GM12878 (cell line): ENCODE data around the gene SIK3. TPM values are rescaled to one million over a fixed set of nuclear protein-coding genes. Genes with fewer than 3 reads are reported as not detected.

Experiments used
- ATAC-seq: fragments of 200-7000 bp; cut with Tn5 transposase; 3 replicates; pipeline ENCODE4 v1.9.1; 2020; ENCODE audit warnings: mild to moderate bottlenecking, moderate library complexity
- BruUV-seq: library from RNA; stranded (reverse); fragments of 400-500 nt; replicated peaks from 2 replicates; lab custom pipeline; 2021; lab: Mats Ljungman, UMichigan
- CTCF ChIA-PET: fragments of 300-600 bp; sonication (Branson Sonifier 250); formaldehyde crosslinking; extraction: SDS; loops from one replicate; lab custom pipeline; 2021; ENCODE audit warnings: inconsistent platforms; lab: Yijun Ruan, JAX
- POLR2A ChIA-PET: fragments of 350-600 bp; formaldehyde crosslinking; extraction: SDS; loops from one replicate; lab custom pipeline; 2021; ENCODE audit warnings: inconsistent platforms; lab: Charles Lee
- RAD21 ChIA-PET: fragments of 300-600 bp; sonication (Branson Sonifier 250); formaldehyde crosslinking; loops from one replicate; lab custom pipeline; 2023; ENCODE audit warnings: antibody characterized with exemption; ENCODE audit not compliant: unreplicated experiment; lab: Charles Lee
- SMC1A ChIA-PET: fragments of 300-600 bp; sonication (Branson Sonifier 250); formaldehyde crosslinking; loops from one replicate; lab custom pipeline; 2023; ENCODE audit not compliant: unreplicated experiment, uncharacterized antibody; lab: Charles Lee
- DNase-seq: peaks from one replicate; pipeline ENCODE4 v3.0.0-alpha.2; 2011; ENCODE audit warnings: low read depth, low spot score
- FAIRE-seq: peaks from 3 replicates; lab custom pipeline; 2011; peaks lifted over from hg19 to GRCh38; lab: Jason Lieb, UNC
- H2AFZ ChIP-seq: 2 replicates; pipeline ENCODE4 v1.6.0; 2011; ENCODE audit warnings: low read depth, low read length, control low read depth; ENCODE audit not compliant: control insufficient read depth
- H3K27ac ChIP-seq: 2 replicates; pipeline ENCODE4 v1.5.1; 2011; ENCODE audit warnings: control low read depth; ENCODE audit not compliant: control insufficient read depth, insufficient read depth
- H3K27me3 ChIP-seq, 2 experiments: replicated peaks in 1 of 2; 2 replicates each; pipeline versions ENCODE4 v1.6.0 to v1.6.1; 2011; ENCODE audit warnings: low read length in 1 of 2; ENCODE audit not compliant: control insufficient read depth in 2 of 2, insufficient read depth in 2 of 2
- H3K36me3 ChIP-seq, 2 experiments: 2 replicates each; pipeline ENCODE4 v1.5.1; 2011; ENCODE audit warnings: low read length in 1 of 2; ENCODE audit not compliant: control insufficient read depth in 2 of 2, insufficient read depth in 2 of 2
- H3K4me1 ChIP-seq: 2 replicates; pipeline ENCODE4 v1.6.1; 2011; ENCODE audit warnings: mild to moderate bottlenecking, low read length, moderate library complexity, mixed read lengths; ENCODE audit not compliant: control insufficient read depth, insufficient read depth
- H3K4me2 ChIP-seq: 2 replicates; pipeline ENCODE4 v1.6.0; 2011; ENCODE audit warnings: control low read depth; ENCODE audit not compliant: control insufficient read depth, insufficient read depth
- H3K4me3 ChIP-seq: fragments of 200-600 bp; sonication (generic); 2 replicates; pipeline ENCODE4 v1.5.1; 2016
- H3K79me2 ChIP-seq: 2 replicates; pipeline ENCODE4 v1.6.0; 2011; ENCODE audit warnings: low read length; ENCODE audit not compliant: control insufficient read depth, insufficient read depth
- H3K9ac ChIP-seq: 2 replicates; pipeline ENCODE4 v1.8.0; 2011; ENCODE audit warnings: low read length, control low read depth, mixed read lengths; ENCODE audit not compliant: control insufficient read depth, insufficient read depth
- H3K9me3 ChIP-seq: replicated peaks from 3 replicates; pipeline ENCODE4 v1.5.1; 2011; ENCODE audit warnings: mild to moderate bottlenecking, low read length; ENCODE audit not compliant: control insufficient read depth, insufficient read depth
- H4K20me1 ChIP-seq: 2 replicates; pipeline ENCODE4 v1.6.0; 2011; ENCODE audit not compliant: control insufficient read depth, insufficient read depth
- HDAC6 ChIP-seq: fragments of 200-600 bp; sonication (generic); IDR thresholded peaks from one replicate; pipeline ENCODE4 v1.8.0; 2017; ENCODE audit warnings: antibody characterized with exemption; ENCODE audit not compliant: unreplicated experiment
- LARP7 ChIP-seq: fragments of 450-650 bp; IDR thresholded peaks from 2 replicates; pipeline ENCODE4 v1.6.1; 2017; ENCODE audit warnings: mild to moderate bottlenecking
- ZNF622 ChIP-seq: fragments of 450-650 bp; IDR thresholded peaks from 2 replicates; pipeline ENCODE4 v1.6.1; 2017; ENCODE audit warnings: mild to moderate bottlenecking, inconsistent platforms
- WGBS: methylation state at CpG from one replicate; pipeline ENCODE4 v1.1.6; 2016; ENCODE audit warnings: low lambda C conversion rate; ENCODE audit not compliant: insufficient replicate concordance, insufficient coverage; ENCODE audit errors: missing lambda C conversion rate; 5-methylcytosine and 5-hydroxymethylcytosine counted together
- in situ Hi-C: fragments of 300-500 bp; cut with MboI; formaldehyde crosslinking; loops from 9 replicates; pipeline ENCODE4 v1.14.3; 2018; ENCODE audit warnings: mixed read lengths
- intact Hi-C: fragments of 100-400 bp; cut with micrococcal nuclease; formaldehyde crosslinking; loops from one replicate; pipeline ENCODE4 v1.14.2; 2022; ENCODE audit not compliant: unreplicated experiment
- polyA plus RNA-seq, 11 experiments: library from polyadenylated mRNA; depleted of rRNA in 4 of 11; unstranded in 6 of 11; stranded (reverse) in 5 of 11; fragments of >200 nt; fragmentation: Nextera tagmentation in 4 of 11; fragmentation: Illumina TruSeq in 1 of 11; extraction: Ambion mirVana in 4 of 11; extraction: Trizol in 1 of 11; gene quantifications; 1 replicate in 1 of 11; 2 replicates in 10 of 11; pipeline versions ENCODE4 v1.2.1 to v1.2.3, GENCODE V29; 2011 to 2016; ENCODE audit warnings: inconsistent platforms in 2 of 11, missing spikeins in 2 of 11, low read depth in 1 of 11
- total RNA-seq, 4 experiments: library from RNA; depleted of rRNA in 3 of 4; stranded (reverse); fragments of >200 nt in 3 of 4; fragmentation: Illumina TruSeq in 1 of 4; extraction: Trizol in 1 of 4; gene quantifications; 2 replicates each; pipeline versions ENCODE4 v1.2.1 to v1.2.3, GENCODE V29; 2013 to 2021
- TF ChIP-seq, protein P1 (sequence below): fragments of 450-650 bp; IDR thresholded peaks from 2 replicates; pipeline ENCODE4 v1.6.1; 2017; ENCODE audit warnings: mild to moderate bottlenecking, moderate library complexity
- TF ChIP-seq, protein P2 (sequence below): IDR thresholded peaks from 2 replicates; pipeline ENCODE4 v1.6.1; 2011; ENCODE audit warnings: borderline replicate concordance, low read depth, mild to moderate bottlenecking, moderate library complexity, low read length; ENCODE audit not compliant: insufficient read depth, poor library complexity, severe bottlenecking
- TF ChIP-seq, protein P3 (sequence below): fragments of 450-650 bp; IDR thresholded peaks from 2 replicates; pipeline ENCODE4 v1.6.1; 2016; ENCODE audit warnings: mild to moderate bottlenecking
- TF ChIP-seq, protein P4 (sequence below): fragments of 450-650 bp; IDR thresholded peaks from 2 replicates; pipeline ENCODE4 v1.6.1; 2016; ENCODE audit warnings: mild to moderate bottlenecking
- TF ChIP-seq, protein P5 (sequence below): IDR thresholded peaks from 2 replicates; pipeline ENCODE4 v1.6.1; 2011; ENCODE audit warnings: low read depth, mild to moderate bottlenecking, low read length, moderate library complexity, borderline replicate concordance; ENCODE audit errors: extremely low read depth

SIK3 gene
- total and polyA plus RNA-seq, 10 of the 15 experiments (the other 5 are each of a cell fraction or from before 2014, with no cell fraction given) = 2.5 to 31.9 (median 11.1) TPM

DNA sequence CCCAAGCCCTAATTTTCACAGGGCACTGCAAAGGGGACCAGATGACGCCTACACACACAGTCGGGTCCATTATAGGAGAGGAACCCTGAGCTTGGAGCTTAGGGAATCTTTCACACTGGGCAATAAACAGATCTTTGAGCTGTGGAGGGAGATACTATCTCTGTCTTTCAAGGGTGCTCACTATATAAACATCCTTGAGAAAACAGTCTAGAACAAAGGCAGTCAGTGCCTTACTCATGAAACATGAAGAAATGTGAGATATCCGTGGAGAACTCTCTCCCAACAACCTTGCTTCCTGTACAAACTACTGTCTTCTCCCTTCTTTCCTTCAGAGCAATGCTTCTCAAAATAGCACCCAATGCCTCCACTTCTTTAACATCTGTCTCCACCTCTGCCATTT lies 151.8 kb downstream of the SIK3 start:
- in situ Hi-C loops (no loop called here), intact Hi-C loops (no loop called here)
- no peak for FAIRE-seq
- TF ChIP-seq, protein P1, sequence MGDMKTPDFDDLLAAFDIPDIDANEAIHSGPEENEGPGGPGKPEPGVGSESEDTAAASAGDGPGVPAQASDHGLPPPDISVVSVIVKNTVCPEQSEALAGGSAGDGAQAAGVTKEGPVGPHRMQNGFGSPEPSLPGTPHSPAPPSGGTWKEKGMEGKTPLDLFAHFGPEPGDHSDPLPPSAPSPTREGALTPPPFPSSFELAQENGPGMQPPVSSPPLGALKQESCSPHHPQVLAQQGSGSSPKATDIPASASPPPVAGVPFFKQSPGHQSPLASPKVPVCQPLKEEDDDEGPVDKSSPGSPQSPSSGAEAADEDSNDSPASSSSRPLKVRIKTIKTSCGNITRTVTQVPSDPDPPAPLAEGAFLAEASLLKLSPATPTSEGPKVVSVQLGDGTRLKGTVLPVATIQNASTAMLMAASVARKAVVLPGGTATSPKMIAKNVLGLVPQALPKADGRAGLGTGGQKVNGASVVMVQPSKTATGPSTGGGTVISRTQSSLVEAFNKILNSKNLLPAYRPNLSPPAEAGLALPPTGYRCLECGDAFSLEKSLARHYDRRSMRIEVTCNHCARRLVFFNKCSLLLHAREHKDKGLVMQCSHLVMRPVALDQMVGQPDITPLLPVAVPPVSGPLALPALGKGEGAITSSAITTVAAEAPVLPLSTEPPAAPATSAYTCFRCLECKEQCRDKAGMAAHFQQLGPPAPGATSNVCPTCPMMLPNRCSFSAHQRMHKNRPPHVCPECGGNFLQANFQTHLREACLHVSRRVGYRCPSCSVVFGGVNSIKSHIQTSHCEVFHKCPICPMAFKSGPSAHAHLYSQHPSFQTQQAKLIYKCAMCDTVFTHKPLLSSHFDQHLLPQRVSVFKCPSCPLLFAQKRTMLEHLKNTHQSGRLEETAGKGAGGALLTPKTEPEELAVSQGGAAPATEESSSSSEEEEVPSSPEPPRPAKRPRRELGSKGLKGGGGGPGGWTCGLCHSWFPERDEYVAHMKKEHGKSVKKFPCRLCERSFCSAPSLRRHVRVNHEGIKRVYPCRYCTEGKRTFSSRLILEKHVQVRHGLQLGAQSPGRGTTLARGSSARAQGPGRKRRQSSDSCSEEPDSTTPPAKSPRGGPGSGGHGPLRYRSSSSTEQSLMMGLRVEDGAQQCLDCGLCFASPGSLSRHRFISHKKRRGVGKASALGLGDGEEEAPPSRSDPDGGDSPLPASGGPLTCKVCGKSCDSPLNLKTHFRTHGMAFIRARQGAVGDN = no peak
- TF ChIP-seq LARP7 = no peak
- TF ChIP-seq ZNF622 = no peak
- TF ChIP-seq, protein P2, sequence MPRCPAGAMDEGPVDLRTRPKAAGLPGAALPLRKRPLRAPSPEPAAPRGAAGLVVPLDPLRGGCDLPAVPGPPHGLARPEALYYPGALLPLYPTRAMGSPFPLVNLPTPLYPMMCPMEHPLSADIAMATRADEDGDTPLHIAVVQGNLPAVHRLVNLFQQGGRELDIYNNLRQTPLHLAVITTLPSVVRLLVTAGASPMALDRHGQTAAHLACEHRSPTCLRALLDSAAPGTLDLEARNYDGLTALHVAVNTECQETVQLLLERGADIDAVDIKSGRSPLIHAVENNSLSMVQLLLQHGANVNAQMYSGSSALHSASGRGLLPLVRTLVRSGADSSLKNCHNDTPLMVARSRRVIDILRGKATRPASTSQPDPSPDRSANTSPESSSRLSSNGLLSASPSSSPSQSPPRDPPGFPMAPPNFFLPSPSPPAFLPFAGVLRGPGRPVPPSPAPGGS = no peak
- TF ChIP-seq, protein P3, sequence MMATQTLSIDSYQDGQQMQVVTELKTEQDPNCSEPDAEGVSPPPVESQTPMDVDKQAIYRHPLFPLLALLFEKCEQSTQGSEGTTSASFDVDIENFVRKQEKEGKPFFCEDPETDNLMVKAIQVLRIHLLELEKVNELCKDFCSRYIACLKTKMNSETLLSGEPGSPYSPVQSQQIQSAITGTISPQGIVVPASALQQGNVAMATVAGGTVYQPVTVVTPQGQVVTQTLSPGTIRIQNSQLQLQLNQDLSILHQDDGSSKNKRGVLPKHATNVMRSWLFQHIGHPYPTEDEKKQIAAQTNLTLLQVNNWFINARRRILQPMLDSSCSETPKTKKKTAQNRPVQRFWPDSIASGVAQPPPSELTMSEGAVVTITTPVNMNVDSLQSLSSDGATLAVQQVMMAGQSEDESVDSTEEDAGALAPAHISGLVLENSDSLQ = no peak
- TF ChIP-seq HDAC6 = no peak
- TF ChIP-seq, protein P4, sequence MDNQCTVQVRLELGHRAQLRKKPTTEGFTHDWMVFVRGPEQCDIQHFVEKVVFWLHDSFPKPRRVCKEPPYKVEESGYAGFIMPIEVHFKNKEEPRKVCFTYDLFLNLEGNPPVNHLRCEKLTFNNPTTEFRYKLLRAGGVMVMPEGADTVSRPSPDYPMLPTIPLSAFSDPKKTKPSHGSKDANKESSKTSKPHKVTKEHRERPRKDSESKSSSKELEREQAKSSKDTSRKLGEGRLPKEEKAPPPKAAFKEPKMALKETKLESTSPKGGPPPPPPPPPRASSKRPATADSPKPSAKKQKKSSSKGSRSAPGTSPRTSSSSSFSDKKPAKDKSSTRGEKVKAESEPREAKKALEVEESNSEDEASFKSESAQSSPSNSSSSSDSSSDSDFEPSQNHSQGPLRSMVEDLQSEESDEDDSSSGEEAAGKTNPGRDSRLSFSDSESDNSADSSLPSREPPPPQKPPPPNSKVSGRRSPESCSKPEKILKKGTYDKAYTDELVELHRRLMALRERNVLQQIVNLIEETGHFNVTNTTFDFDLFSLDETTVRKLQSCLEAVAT = no peak
- TF ChIP-seq, protein P5, sequence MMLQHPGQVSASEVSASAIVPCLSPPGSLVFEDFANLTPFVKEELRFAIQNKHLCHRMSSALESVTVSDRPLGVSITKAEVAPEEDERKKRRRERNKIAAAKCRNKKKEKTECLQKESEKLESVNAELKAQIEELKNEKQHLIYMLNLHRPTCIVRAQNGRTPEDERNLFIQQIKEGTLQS = no peak
- Histone ChIP-seq H3K36me3 (peaks cover 3 to 4% of the 10 kb centered on the region in 2 experiments), H3K4me1 (no peaks in the 10 kb centered on the region; the same call in 1 of the 2 replicates), H3K9ac (no peak overlapping the region), H3K79me2 (no peaks in the 10 kb centered on the region), H3K27ac (no peak overlapping the region), H3K27me3 (no peaks in the 10 kb centered on the region), H2AFZ (no peak overlapping the region), H3K9me3 (no peaks in the 10 kb centered on the region), H3K4me2 (no peak overlapping the region), H3K4me3 (no peak overlapping the region), H4K20me1 (no peaks in the 10 kb centered on the region)
- ATAC-seq = no peak
- DNase-seq = no peak
- CTCF ChIA-PET = no interaction called here
- SMC1A ChIA-PET = interaction anchor here (2.0 kb wide), 1 partner anchor 14 kb away, joined by 5 read pairs; no protein-coding TSS in a partner anchor
- RAD21 ChIA-PET = no interaction called here
- no TSS peak for BruUV-seq
- 81% methylated on average over 3 of the region's 3 CpGs for WGBS
- POLR2A ChIA-PET = interaction anchor here (1.0 to 1.5 kb wide), 3 partner anchors 9 to 12 kb away, joined by 3 read pairs; no protein-coding TSS in a partner anchor
